Activated T-cell treated with anti-CD3 and anti-CD28 coated beads for 24 hours (primary cell): ENCODE results near the gene DUSP11.
"Not testable (repeated sequence)": the region's sequence is repeated elsewhere in the genome, so short reads cannot be mapped to it uniquely, and the experiment has no call there.

Source experiments
- DNase-seq: peaks from one replicate; pipeline ENCODE4 v3.0.0-alpha.2; 2020; ENCODE audit warnings: low read depth

DUSP11 gene

GRCh38 chr2:73772819-73773218, 7.1 kb downstream of the DUSP11 start:
- no peak for DNase-seq

GRCh38 chr2:73770725-73771124, 9.2 kb downstream of the DUSP11 start:
- DNase-seq = no peak

GRCh38 chr2:73766994-73767393, 12.9 kb downstream of the DUSP11 start:
- DNase-seq = no peak

GRCh38 chr2:73766349-73766748, 13.6 kb downstream of the DUSP11 start:
- no peak for DNase-seq

GRCh38 chr2:73764945-73765344, 15.0 kb downstream of the DUSP11 start:
- DNase-seq = no peak

GRCh38 chr2:73762571-73762970, 17.3 kb downstream of the DUSP11 start:
- DNase-seq = no peak

- no peak for DNase-seq
These were observed 20.0 kb downstream of the DUSP11 start for GRCh38 chr2:73759904-73760303.

- DNase-seq = no peak
These were observed 20.6 kb downstream of the DUSP11 start for GRCh38 chr2:73759285-73759764.

GRCh38 chr2:73754332-73754731, 25.6 kb downstream of the DUSP11 start:
- not testable (repeated sequence) for DNase-seq

- no peak for DNase-seq
These were observed 30.6 kb downstream of the DUSP11 start for GRCh38 chr2:73749314-73749713.

GRCh38 chr2:73746877-73747208, 33.1 kb downstream of the DUSP11 start:
- no peak for DNase-seq

- no peak for DNase-seq
These were observed 33.7 kb downstream of the DUSP11 start for GRCh38 chr2:73746015-73746876.

GRCh38 chr2:73740767-73741166, 39.1 kb downstream of the DUSP11 start:
- no peak for DNase-seq

GRCh38 chr2:73739101-73739500, 40.8 kb downstream of the DUSP11 start:
- DNase-seq = no peak

GRCh38 chr2:73736855-73737779, 42.8 kb downstream of the DUSP11 start, which contains the start of gene TPRKB:
TPRKB (minus strand) TSS chr2:73737345; CDS start chr2:73734569, 2,776 bp downstream.
- peak; percentile 94 for DNase-seq

- DNase-seq = no peak
These were observed 43.5 kb downstream of the DUSP11 start for GRCh38 chr2:73736378-73736777.

- no peak for DNase-seq
These were observed 49.1 kb downstream of the DUSP11 start for GRCh38 chr2:73730810-73731209.

GRCh38 chr2:73728711-73729110, 51.2 kb downstream of the DUSP11 start:
- DNase-seq = no peak

GRCh38 chr2:73728043-73728442, 51.9 kb downstream of the DUSP11 start:
- no peak for DNase-seq

- DNase-seq = not testable (repeated sequence)
These were observed 53.2 kb downstream of the DUSP11 start for GRCh38 chr2:73726657-73727056.

- no peak for DNase-seq
These were observed 60.9 kb downstream of the DUSP11 start for GRCh38 chr2:73718851-73719621.

- DNase-seq = no peak
These were observed 61.5 kb downstream of the DUSP11 start for GRCh38 chr2:73718421-73718820.
